ENCODE results near the gene RPLP1.

The RPLP1 gene

GRCh38 chr15:69498282-69498681 lies 45.7 kb downstream of the RPLP1 start:
- no peak overlapping the region for H2AFZ ChIP-seq (ENCODE audit: low read depth, low read length)
- peaks cover 8% of the 10 kb centered on the region for H3K27me3 ChIP-seq (ENCODE audit: insufficient read depth, low read length)
- no peak overlapping the region for H3K4me3 ChIP-seq (ENCODE audit: low read length)
- H3K4me1 ChIP-seq (ENCODE audit: insufficient read depth, low read length) = peaks cover 11% of the 10 kb centered on the region
- H3K9me3 ChIP-seq (ENCODE audit: low read length) = no peaks in the 10 kb centered on the region
- no peaks in the 10 kb centered on the region for H3K36me3 ChIP-seq (ENCODE audit: insufficient read depth, low read length)

- H3K27me3 ChIP-seq (ENCODE audit: insufficient read depth, low read length) = peaks cover 8% of the 10 kb centered on the region
- H3K36me3 ChIP-seq (ENCODE audit: insufficient read depth, low read length) = no peaks in the 10 kb centered on the region
- no peak overlapping the region for H3K4me3 ChIP-seq (ENCODE audit: low read length)
- peaks cover 11% of the 10 kb centered on the region for H3K4me1 ChIP-seq (ENCODE audit: insufficient read depth, low read length)
- no peak overlapping the region for H2AFZ ChIP-seq (ENCODE audit: low read depth, low read length)
- no peaks in the 10 kb centered on the region for H3K9me3 ChIP-seq (ENCODE audit: low read length)
Measured at GRCh38 chr15:69498987-69499386, 46.4 kb downstream of the RPLP1 start.

GRCh38 chr15:69499521-69500211 lies 47.0 kb downstream of the RPLP1 start:
- H3K4me1 ChIP-seq (ENCODE audit: insufficient read depth, low read length) = peaks cover 11% of the 10 kb centered on the region
- no peaks in the 10 kb centered on the region for H3K9me3 ChIP-seq (ENCODE audit: low read length)
- H2AFZ ChIP-seq (ENCODE audit: low read depth, low read length) = no peak overlapping the region
- H3K27me3 ChIP-seq (ENCODE audit: insufficient read depth, low read length) = peaks cover 8% of the 10 kb centered on the region
- no peaks in the 10 kb centered on the region for H3K36me3 ChIP-seq (ENCODE audit: insufficient read depth, low read length)
- H3K4me3 ChIP-seq (ENCODE audit: low read length) = no peak overlapping the region

- Histone ChIP-seq H3K4me3 (ENCODE audit: low read length) (no peak overlapping the region), H3K4me1 (ENCODE audit: insufficient read depth, low read length) (peaks cover 11% of the 10 kb centered on the region), H2AFZ (ENCODE audit: low read depth, low read length) (no peak overlapping the region), H3K9me3 (ENCODE audit: low read length) (no peaks in the 10 kb centered on the region), H3K27me3 (ENCODE audit: insufficient read depth, low read length) (peaks cover 10% of the 10 kb centered on the region), H3K36me3 (ENCODE audit: insufficient read depth, low read length) (no peaks in the 10 kb centered on the region)
Measured at GRCh38 chr15:69500339-69500738, 47.7 kb downstream of the RPLP1 start.

GRCh38 chr15:69501456-69501855 lies 48.8 kb downstream of the RPLP1 start:
- Histone ChIP-seq H3K9me3 (ENCODE audit: low read length) (no peaks in the 10 kb centered on the region), H2AFZ (ENCODE audit: low read depth, low read length) (no peak overlapping the region)

GRCh38 chr15:69502470-69503045 lies 49.9 kb downstream of the RPLP1 start:
- no peaks in the 10 kb centered on the region for H3K36me3 ChIP-seq (ENCODE audit: insufficient read depth, low read length)
- H3K4me1 ChIP-seq (ENCODE audit: insufficient read depth, low read length) = peaks cover 18% of the 10 kb centered on the region
- H2AFZ ChIP-seq (ENCODE audit: low read depth, low read length) = no peak overlapping the region
- peaks cover 10% of the 10 kb centered on the region for H3K27me3 ChIP-seq (ENCODE audit: insufficient read depth, low read length)
- H3K9me3 ChIP-seq (ENCODE audit: low read length) = no peaks in the 10 kb centered on the region
- H3K4me3 ChIP-seq (ENCODE audit: low read length) = no peak overlapping the region

More at GRCh38 chr15:69501456-69501855, 48.8 kb downstream of the RPLP1 start:
- Histone ChIP-seq H3K27me3 (ENCODE audit: insufficient read depth, low read length) (peaks cover 10% of the 10 kb centered on the region), H3K4me3 (ENCODE audit: low read length) (no peak overlapping the region), H3K4me1 (ENCODE audit: insufficient read depth, low read length) (peaks cover 18% of the 10 kb centered on the region), H3K36me3 (ENCODE audit: insufficient read depth, low read length) (no peaks in the 10 kb centered on the region)

- H2AFZ ChIP-seq (ENCODE audit: low read depth, low read length) = no peak overlapping the region
- H3K4me3 ChIP-seq (ENCODE audit: low read length) = no peak overlapping the region
- H3K4me1 ChIP-seq (ENCODE audit: insufficient read depth, low read length) = peaks cover 13% of the 10 kb centered on the region
- peaks cover 6% of the 10 kb centered on the region for H3K27me3 ChIP-seq (ENCODE audit: insufficient read depth, low read length)
- H3K9me3 ChIP-seq (ENCODE audit: low read length) = no peaks in the 10 kb centered on the region
- no peaks in the 10 kb centered on the region for H3K36me3 ChIP-seq (ENCODE audit: insufficient read depth, low read length)
Measured at GRCh38 chr15:69504352-69505040, 51.9 kb downstream of the RPLP1 start.
